Measurements from ENCODE around the gene PCTP. TPM values are rescaled to one million over a fixed set of nuclear protein-coding genes. Genes with fewer than 3 reads are reported as not detected.

The PCTP gene
- total and polyA plus RNA-seq, 2 experiments from 2014 or later = 22.7 to 35.4 TPM

DNA sequence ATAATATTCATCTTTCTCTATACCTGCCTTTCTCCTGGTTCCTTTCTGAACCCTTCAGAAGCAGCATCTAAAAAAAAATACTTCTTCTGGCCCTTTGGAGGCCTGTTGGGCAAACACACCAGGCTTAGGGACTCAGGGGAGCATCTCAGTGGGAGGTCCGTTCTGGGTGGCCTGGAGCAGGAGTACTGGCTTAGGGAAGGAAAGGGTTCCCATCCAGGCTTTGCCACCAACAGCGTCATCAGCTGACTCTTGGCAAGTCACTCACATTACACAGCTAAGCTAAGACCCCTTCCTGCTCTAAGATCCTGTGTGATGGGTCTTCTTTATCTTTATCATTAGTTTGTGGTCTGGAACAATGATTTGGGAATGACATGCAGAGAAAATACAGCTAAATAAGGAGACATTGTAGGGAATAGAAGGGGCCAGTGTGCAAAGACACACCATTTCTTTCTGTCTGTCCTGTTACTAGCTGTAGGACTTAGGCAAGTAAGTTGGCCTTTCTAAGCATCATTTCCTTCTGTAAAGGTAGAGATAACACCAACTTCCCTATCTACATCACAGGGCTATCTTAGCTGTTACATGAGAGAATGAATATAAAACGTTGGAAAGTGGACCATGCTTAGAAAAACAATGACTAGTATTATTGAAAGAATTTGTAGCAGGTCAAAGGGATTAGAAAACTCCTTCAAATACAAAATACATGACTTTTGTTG lies 9.9 kb downstream of the PCTP start:
- no peaks in the 10 kb centered on the region for H4K20me1 ChIP-seq (ENCODE audit: insufficient read depth, poor library complexity, severe bottlenecking)
- no peak overlapping the region for H3K4me3 ChIP-seq
- H3K4me1 ChIP-seq (ENCODE audit: insufficient read depth) = peaks cover 10% of the 10 kb centered on the region
- peaks cover 78% of the 10 kb centered on the region for H3K79me2 ChIP-seq
- no peaks in the 10 kb centered on the region for H3K9me3 ChIP-seq (ENCODE audit: low read depth)
- no peaks in the 10 kb centered on the region for H3K9me2 ChIP-seq (replicated peaks; ENCODE audit: insufficient read depth)
- DNase-seq (ENCODE audit: low spot score) = no peak
- H3K27me3 ChIP-seq = no peaks in the 10 kb centered on the region
- H3K4me2 ChIP-seq = no peak overlapping the region
- H3K36me3 ChIP-seq (replicated peaks; ENCODE audit: insufficient read depth, low read depth) = no peaks in the 10 kb centered on the region
- no peak overlapping the region for H3K27ac ChIP-seq
- TF ChIP-seq EZH2 (IDR thresholded peaks at IDR 0.05; ENCODE audit: borderline replicate concordance) (no peak), EZH2phosphoT487 (IDR thresholded peaks at IDR 0.05; ENCODE audit: low read depth, severe bottlenecking, unreplicated experiment) (no peak)
- TF ChIP-seq, protein P1, sequence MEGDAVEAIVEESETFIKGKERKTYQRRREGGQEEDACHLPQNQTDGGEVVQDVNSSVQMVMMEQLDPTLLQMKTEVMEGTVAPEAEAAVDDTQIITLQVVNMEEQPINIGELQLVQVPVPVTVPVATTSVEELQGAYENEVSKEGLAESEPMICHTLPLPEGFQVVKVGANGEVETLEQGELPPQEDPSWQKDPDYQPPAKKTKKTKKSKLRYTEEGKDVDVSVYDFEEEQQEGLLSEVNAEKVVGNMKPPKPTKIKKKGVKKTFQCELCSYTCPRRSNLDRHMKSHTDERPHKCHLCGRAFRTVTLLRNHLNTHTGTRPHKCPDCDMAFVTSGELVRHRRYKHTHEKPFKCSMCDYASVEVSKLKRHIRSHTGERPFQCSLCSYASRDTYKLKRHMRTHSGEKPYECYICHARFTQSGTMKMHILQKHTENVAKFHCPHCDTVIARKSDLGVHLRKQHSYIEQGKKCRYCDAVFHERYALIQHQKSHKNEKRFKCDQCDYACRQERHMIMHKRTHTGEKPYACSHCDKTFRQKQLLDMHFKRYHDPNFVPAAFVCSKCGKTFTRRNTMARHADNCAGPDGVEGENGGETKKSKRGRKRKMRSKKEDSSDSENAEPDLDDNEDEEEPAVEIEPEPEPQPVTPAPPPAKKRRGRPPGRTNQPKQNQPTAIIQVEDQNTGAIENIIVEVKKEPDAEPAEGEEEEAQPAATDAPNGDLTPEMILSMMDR (IDR thresholded peaks at IDR 0.05; ENCODE audit: poor library complexity) = no peak
- H2AFZ ChIP-seq = no peak overlapping the region
- 61% methylated on average over 3 of the region's 3 CpGs for WGBS (ENCODE audit: low lambda C conversion rate, missing lambda C conversion rate)

DNA sequence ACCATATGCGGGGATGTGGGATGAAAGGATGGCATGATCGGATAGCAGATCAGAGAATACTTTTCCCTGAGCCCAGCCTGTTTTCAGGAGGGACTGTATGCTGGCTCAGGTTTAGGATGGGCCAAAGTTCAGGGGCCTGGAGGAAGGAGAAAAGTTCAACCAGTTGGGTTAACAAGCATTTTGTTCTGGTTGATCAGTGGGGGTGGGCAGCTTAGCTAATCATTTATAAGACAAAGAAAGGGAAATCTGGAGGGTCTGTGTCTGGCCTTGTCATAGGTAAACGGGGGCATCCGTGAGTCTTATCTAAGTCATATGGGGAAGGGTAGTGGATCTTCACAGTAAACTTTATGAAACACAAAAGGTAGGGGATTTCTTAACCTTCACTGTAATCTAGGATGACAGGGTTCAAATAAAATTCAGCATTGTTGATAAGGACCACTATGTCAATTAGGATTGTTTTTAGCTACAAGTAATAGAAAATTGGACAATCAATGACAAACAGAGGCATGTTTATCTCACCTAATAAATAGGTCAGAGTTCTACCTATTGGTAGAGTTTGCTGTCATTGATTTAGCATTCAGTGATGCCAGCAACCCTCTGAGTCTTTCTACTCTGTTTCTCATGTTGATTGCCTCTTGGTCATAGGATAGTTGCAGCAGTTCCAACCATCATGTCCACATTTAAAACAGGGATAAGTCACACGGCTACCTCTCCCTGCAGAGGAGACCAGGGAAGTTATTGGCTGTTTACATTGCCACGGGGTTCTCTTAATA lies 11.4 kb downstream of the PCTP start:
- Histone ChIP-seq H3K4me2 (peak overlapping the region; percentile 15), H3K27me3 (no peaks in the 10 kb centered on the region), H3K36me3 (replicated peaks; ENCODE audit: insufficient read depth, low read depth) (no peaks in the 10 kb centered on the region), H3K4me1 (ENCODE audit: insufficient read depth) (peaks cover 10% of the 10 kb centered on the region), H4K20me1 (ENCODE audit: insufficient read depth, poor library complexity, severe bottlenecking) (no peaks in the 10 kb centered on the region), H3K9me2 (replicated peaks; ENCODE audit: insufficient read depth) (no peaks in the 10 kb centered on the region), H3K79me2 (peaks cover 66% of the 10 kb centered on the region), H2AFZ (no peak overlapping the region), H3K4me3 (no peak overlapping the region), H3K27ac (no peak overlapping the region), H3K9me3 (ENCODE audit: low read depth) (no peaks in the 10 kb centered on the region)
- TF ChIP-seq EZH2 (IDR thresholded peaks at IDR 0.05; ENCODE audit: borderline replicate concordance) = no peak
- TF ChIP-seq EZH2phosphoT487 (IDR thresholded peaks at IDR 0.05; ENCODE audit: low read depth, severe bottlenecking, unreplicated experiment) = no peak
- TF ChIP-seq, protein P1 (IDR thresholded peaks at IDR 0.05; ENCODE audit: poor library complexity) = no peak
- no peak for DNase-seq (ENCODE audit: low spot score)
- WGBS (ENCODE audit: low lambda C conversion rate, missing lambda C conversion rate) = 71% methylated on average over 6 of the region's 6 CpGs

DNA sequence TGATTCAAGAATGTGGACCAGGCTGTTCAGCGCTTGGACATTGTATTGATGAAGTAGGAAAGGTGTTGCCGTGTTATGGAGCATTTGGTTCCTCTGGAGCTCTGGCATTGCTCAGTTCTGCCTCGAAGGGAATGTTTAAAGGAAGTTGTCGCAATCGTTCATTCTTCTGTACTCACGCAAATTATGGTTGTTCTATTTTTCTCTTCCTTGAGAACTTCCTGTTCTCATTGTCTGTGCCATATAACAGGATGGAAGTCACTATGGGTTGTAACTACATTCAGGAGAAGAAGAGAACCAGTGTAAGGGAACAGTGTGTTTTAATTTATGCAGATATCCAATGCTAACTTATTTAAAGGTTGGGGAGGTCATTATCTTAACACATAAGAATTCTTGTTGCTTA lies 13.0 kb downstream of the PCTP start:
- TF ChIP-seq EZH2 (IDR thresholded peaks at IDR 0.05; ENCODE audit: borderline replicate concordance) (no peak), EZH2phosphoT487 (IDR thresholded peaks at IDR 0.05; ENCODE audit: low read depth, severe bottlenecking, unreplicated experiment) (no peak)
- TF ChIP-seq, protein P1 (IDR thresholded peaks at IDR 0.05; ENCODE audit: poor library complexity) = no peak
- Histone ChIP-seq H3K27me3 (no peaks in the 10 kb centered on the region), H2AFZ (no peak overlapping the region), H3K4me3 (no peak overlapping the region), H3K4me2 (no peak overlapping the region), H3K79me2 (peaks cover 57% of the 10 kb centered on the region), H3K9me2 (replicated peaks; ENCODE audit: insufficient read depth) (no peaks in the 10 kb centered on the region), H3K36me3 (replicated peaks; ENCODE audit: insufficient read depth, low read depth) (no peaks in the 10 kb centered on the region), H3K4me1 (ENCODE audit: insufficient read depth) (peaks cover 10% of the 10 kb centered on the region), H4K20me1 (ENCODE audit: insufficient read depth, poor library complexity, severe bottlenecking) (no peaks in the 10 kb centered on the region), H3K27ac (no peak overlapping the region), H3K9me3 (ENCODE audit: low read depth) (no peaks in the 10 kb centered on the region)
- no peak for DNase-seq (ENCODE audit: low spot score)
- WGBS (ENCODE audit: low lambda C conversion rate, missing lambda C conversion rate) = 78% methylated on average over 6 of the region's 6 CpGs
